PC-3 (cell line): Measurements from ENCODE around the gene SPIB. TPM values are rescaled to one million over a fixed set of nuclear protein-coding genes. Genes with fewer than 3 reads are reported as not detected.
"Not testable (repeated sequence)": the region's sequence is repeated elsewhere in the genome, so short reads cannot be mapped to it uniquely, and the experiment has no call there.

Source experiments
- ATAC-seq: fragments of 200-7000 bp; cut with Tn5 transposase; 2 replicates; pipeline ENCODE4 v1.9.1; 2020; ENCODE audit warnings: mild to moderate bottlenecking, moderate library complexity
- BruUV-seq: library from RNA; stranded (reverse); fragments of 400-500 nt; replicated peaks from 2 replicates; lab custom pipeline; 2021; lab: Mats Ljungman, UMichigan
- CTCF ChIA-PET: fragments of 300-600 bp; sonication (Branson Sonifier 250); formaldehyde crosslinking; loops from one replicate; lab custom pipeline; 2022; ENCODE audit warnings: antibody characterized with exemption; lab: Charles Lee
- POLR2A ChIA-PET: fragments of 300-600 bp; sonication (Branson Sonifier 250); formaldehyde crosslinking; loops from one replicate; lab custom pipeline; 2022; ENCODE audit warnings: antibody characterized with exemption; ENCODE audit not compliant: unreplicated experiment; lab: Charles Lee
- DNase-seq: peaks from one replicate; pipeline ENCODE4 v3.0.0-alpha.2; 2015
- H2AFZ ChIP-seq: fragments of 300-600 bp; sonication (generic); 2 replicates; pipeline ENCODE4 v1.6.0; 2016; ENCODE audit warnings: antibody characterized with exemption, low read length
- H3F3A ChIP-seq: fragments of 300-600 bp; sonication (generic); one replicate; pipeline ENCODE4 v1.6.0; 2017; ENCODE audit warnings: antibody characterized with exemption, low read length, control low read depth, mild to moderate bottlenecking; ENCODE audit not compliant: unreplicated experiment
- H3K27ac ChIP-seq: fragments of 300-600 bp; sonication (generic); 2 replicates; pipeline ENCODE4 v1.5.1; 2016; ENCODE audit warnings: mild to moderate bottlenecking, low read length
- H3K27me3 ChIP-seq: fragments of 300-600 bp; sonication (generic); 2 replicates; pipeline ENCODE4 v1.6.1; 2016; ENCODE audit warnings: low read length, mixed read lengths
- H3K36me3 ChIP-seq: fragments of 300-600 bp; sonication (generic); 2 replicates; pipeline ENCODE4 v1.6.1; 2016; ENCODE audit warnings: low read depth, mixed run types, low read length, mixed read lengths
- H3K4me1 ChIP-seq: fragments of 300-600 bp; sonication (generic); 2 replicates; pipeline ENCODE4 v1.5.1; 2016; ENCODE audit warnings: low read length; ENCODE audit not compliant: insufficient read depth
- H3K4me2 ChIP-seq: fragments of 300-600 bp; sonication (generic); 2 replicates; pipeline ENCODE4 v1.6.0; 2016; ENCODE audit warnings: low read length
- H3K4me3 ChIP-seq: fragments of 300-600 bp; sonication (generic); 2 replicates; pipeline ENCODE4 v1.5.1; 2016; ENCODE audit warnings: mild to moderate bottlenecking, low read length, mixed read lengths
- H3K79me2 ChIP-seq: fragments of 300-600 bp; sonication (generic); 2 replicates; pipeline ENCODE4 v1.6.1; 2017; ENCODE audit warnings: low read length, mixed read lengths
- H3K9ac ChIP-seq: fragments of 300-600 bp; sonication (generic); 2 replicates; pipeline ENCODE4 v1.6.0; 2016; ENCODE audit warnings: mild to moderate bottlenecking, low read length
- H3K9me2 ChIP-seq: fragments of 300-600 bp; sonication (generic); replicated peaks from 2 replicates; pipeline ENCODE4 v1.6.1; 2016; ENCODE audit warnings: mixed run types, low read length, mixed read lengths
- H3K9me3 ChIP-seq: fragments of 300-600 bp; sonication (generic); 2 replicates; pipeline ENCODE4 v1.6.1; 2016; ENCODE audit warnings: low read length, mixed read lengths
- H4K20me1 ChIP-seq: fragments of 300-600 bp; sonication (generic); 2 replicates; pipeline ENCODE4 v1.6.1; 2016; ENCODE audit warnings: low read length, mixed read lengths
- EZH2 ChIP-seq: fragments of 300-600 bp; sonication (generic); IDR thresholded peaks from one replicate; pipeline ENCODE4 v1.6.1; 2017; ENCODE audit warnings: antibody characterized with exemption, mild to moderate bottlenecking, low read length; ENCODE audit not compliant: unreplicated experiment
- EZH2phosphoT487 ChIP-seq: fragments of 300-600 bp; sonication (generic); IDR thresholded peaks from 2 replicates; pipeline ENCODE4 v1.6.1; 2018; ENCODE audit warnings: mild to moderate bottlenecking, antibody characterized with exemption, low read length, borderline replicate concordance
- intact Hi-C: fragments of 100-400 bp; cut with micrococcal nuclease; formaldehyde crosslinking; loops from 2 replicates; pipeline ENCODE4 v1.9.0; 2023
- total RNA-seq: library from RNA; depleted of rRNA; stranded (reverse); fragments of >200 nt; gene quantifications from 2 replicates; pipeline ENCODE4 v1.2.3, GENCODE V29; 2014
- TF ChIP-seq, protein P1 (sequence below): fragments of 300-600 bp; sonication (generic); conservative IDR thresholded peaks from 2 replicates; pipeline ENCODE4 v1.5.1; 2017; ENCODE audit warnings: antibody characterized with exemption, low read depth, mild to moderate bottlenecking, low read length

SPIB gene
- total RNA-seq, 1 experiment from 2014 or later: not detected

DNA sequence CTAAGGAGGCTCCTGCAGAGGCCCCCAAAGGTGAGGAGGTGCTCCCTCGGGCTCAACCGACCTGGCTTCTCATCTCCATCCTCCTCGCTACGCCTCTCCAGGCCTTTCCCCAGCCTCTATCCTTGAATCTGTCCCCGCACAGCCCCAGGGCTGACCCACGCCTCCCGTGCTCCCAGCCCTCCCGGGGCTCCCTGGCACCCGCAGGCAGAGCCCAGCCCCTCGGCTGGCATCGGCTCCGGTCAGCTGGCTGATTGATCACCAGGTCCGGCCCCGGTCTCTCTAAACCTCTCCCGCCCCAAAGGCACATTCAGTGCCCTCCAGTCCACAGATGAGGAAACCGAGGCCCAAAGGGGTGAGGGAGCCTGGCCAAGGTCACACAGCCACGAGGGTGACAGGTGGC lies 16.5 kb downstream of the SPIB start:
- BruUV-seq: no TSS peak
- TF ChIP-seq, protein P1, sequence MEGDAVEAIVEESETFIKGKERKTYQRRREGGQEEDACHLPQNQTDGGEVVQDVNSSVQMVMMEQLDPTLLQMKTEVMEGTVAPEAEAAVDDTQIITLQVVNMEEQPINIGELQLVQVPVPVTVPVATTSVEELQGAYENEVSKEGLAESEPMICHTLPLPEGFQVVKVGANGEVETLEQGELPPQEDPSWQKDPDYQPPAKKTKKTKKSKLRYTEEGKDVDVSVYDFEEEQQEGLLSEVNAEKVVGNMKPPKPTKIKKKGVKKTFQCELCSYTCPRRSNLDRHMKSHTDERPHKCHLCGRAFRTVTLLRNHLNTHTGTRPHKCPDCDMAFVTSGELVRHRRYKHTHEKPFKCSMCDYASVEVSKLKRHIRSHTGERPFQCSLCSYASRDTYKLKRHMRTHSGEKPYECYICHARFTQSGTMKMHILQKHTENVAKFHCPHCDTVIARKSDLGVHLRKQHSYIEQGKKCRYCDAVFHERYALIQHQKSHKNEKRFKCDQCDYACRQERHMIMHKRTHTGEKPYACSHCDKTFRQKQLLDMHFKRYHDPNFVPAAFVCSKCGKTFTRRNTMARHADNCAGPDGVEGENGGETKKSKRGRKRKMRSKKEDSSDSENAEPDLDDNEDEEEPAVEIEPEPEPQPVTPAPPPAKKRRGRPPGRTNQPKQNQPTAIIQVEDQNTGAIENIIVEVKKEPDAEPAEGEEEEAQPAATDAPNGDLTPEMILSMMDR: no peak
- no peak for TF ChIP-seq EZH2phosphoT487
- TF ChIP-seq EZH2: no peak
- no peak overlapping the region for H3K9ac ChIP-seq
- DNase-seq (no peak), ATAC-seq (no peak)
- intact Hi-C loops: no loop called here
- no peaks in the 10 kb centered on the region for H3K9me3 ChIP-seq
- H3K4me2 ChIP-seq: no peak overlapping the region
- H3K79me2 ChIP-seq: no peaks in the 10 kb centered on the region
- no peaks in the 10 kb centered on the region for H3F3A ChIP-seq
- H3K4me1 ChIP-seq: no peaks in the 10 kb centered on the region
- no peak overlapping the region for H3K4me3 ChIP-seq
- no peaks in the 10 kb centered on the region for H3K9me2 ChIP-seq
- CTCF ChIA-PET: no interaction called here
- no peaks in the 10 kb centered on the region for H4K20me1 ChIP-seq
- POLR2A ChIA-PET: no interaction called here
- H2AFZ ChIP-seq: no peak overlapping the region
- H3K27ac ChIP-seq: no peak overlapping the region
- 0 out of 2 replicates have a peak, but pooled peaks cover 9% of the 10 kb centered on the region for H3K27me3 ChIP-seq
- H3K36me3 ChIP-seq: no peaks in the 10 kb centered on the region

DNA sequence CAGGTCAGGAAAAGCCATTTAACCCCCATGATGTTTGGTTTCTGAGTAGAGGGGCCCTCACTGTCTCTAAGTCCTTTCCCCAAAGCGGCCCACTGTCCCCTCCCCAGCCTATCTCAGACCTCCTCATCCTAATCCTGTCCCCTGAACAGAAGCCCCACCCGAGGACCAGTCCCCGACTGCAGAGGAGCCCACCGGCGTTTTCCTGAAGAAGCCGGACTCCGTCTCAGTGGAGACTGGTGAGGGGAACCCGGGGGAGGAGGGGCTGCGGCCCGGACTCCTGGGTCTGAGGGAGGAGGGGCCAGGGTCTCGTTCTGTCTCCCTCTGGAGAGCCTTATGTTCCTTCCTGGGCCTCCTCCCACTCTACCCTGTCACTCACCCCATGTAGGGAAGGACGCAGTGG lies 16.9 kb downstream of the SPIB start:
- H3F3A ChIP-seq: no peaks in the 10 kb centered on the region
- H3K9ac ChIP-seq: no peak overlapping the region
- DNase-seq: no peak
- no peak overlapping the region for H2AFZ ChIP-seq
- H3K4me2 ChIP-seq: no peak overlapping the region
- H3K79me2 ChIP-seq: no peaks in the 10 kb centered on the region
- H3K9me2 ChIP-seq: no peaks in the 10 kb centered on the region
- H3K9me3 ChIP-seq: no peaks in the 10 kb centered on the region
- no TSS peak for BruUV-seq
- TF ChIP-seq EZH2 (no peak), EZH2phosphoT487 (no peak)
- TF ChIP-seq, protein P1: no peak
- H3K4me3 ChIP-seq: no peak overlapping the region
- ChIA-PET CTCF (no interaction called here), POLR2A (no interaction called here)
- no peaks in the 10 kb centered on the region for H3K36me3 ChIP-seq
- H3K27ac ChIP-seq: no peak overlapping the region
- 0 out of 2 replicates have a peak, but pooled peaks cover 9% of the 10 kb centered on the region for H3K27me3 ChIP-seq
- intact Hi-C loops: no loop called here
- ATAC-seq: no peak
- H4K20me1 ChIP-seq: no peaks in the 10 kb centered on the region
- no peaks in the 10 kb centered on the region for H3K4me1 ChIP-seq

DNA sequence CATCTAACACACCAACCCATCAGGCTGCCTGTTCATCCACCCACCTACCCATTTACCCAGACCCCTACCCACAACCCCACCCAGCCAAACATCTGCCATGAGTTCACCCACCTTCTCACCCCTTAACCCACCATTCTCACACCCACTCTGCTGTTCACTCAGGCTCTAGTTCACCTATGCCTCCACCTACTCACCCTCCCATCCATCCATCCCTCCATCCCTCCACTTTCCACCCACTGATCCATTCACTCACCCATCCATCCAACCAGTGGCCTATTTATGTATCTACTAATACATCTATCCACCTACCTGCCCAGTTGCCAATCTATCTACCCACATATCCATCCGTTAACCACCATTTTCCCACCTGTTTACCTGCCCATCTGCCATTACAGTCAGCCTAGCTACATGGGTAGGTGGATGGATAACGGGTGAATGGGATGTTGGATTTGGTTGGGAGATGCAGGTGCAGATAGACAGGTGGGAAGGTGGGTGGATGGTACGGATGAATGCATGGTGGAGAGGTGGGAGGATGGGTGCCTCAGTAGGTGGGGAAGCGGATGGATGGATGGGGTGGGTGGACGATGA lies 19.2 kb downstream of the SPIB start:
- Histone ChIP-seq H3F3A (no peaks in the 10 kb centered on the region), H3K27ac (no peak overlapping the region), H3K9me3 (no peaks in the 10 kb centered on the region), H2AFZ (no peak overlapping the region), H3K36me3 (no peaks in the 10 kb centered on the region), H3K9me2 (no peaks in the 10 kb centered on the region), H3K4me3 (no peak overlapping the region), H3K9ac (no peak overlapping the region), H4K20me1 (no peaks in the 10 kb centered on the region), H3K27me3 (0 out of 2 replicates have a peak, but pooled peaks cover 9% of the 10 kb centered on the region), H3K79me2 (no peaks in the 10 kb centered on the region), H3K4me2 (no peak overlapping the region), H3K4me1 (no peaks in the 10 kb centered on the region)
- BruUV-seq: no TSS peak
- no peak for DNase-seq
- ChIA-PET POLR2A (no interaction called here), CTCF (no interaction called here)
- ATAC-seq: no peak
- TF ChIP-seq EZH2 (no peak), EZH2phosphoT487 (no peak)
- TF ChIP-seq, protein P1: no peak
- intact Hi-C loops: no loop called here

DNA sequence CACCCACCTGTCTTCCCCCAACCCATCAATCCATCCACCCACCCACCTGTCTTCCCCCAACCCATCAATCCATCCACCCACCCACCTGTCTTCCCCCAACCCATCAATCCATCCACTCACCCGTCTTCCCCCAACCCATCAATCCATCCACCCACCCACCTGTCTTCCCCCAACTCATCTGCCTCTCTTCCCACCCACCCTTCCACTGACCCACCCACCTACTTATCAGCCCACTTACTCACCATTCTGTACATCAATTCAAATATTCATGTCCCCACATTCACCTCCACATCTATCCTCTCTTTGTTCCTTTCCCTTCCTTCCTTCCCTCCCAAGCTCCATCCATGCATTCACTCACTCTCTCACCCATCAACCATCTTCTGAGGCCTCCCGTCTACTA lies 20.4 kb downstream of the SPIB start:
- H3K79me2 ChIP-seq, ATAC-seq, H3K27ac ChIP-seq, H3K4me1 ChIP-seq, POLR2A ChIA-PET, H3K9ac ChIP-seq, BruUV-seq, H3K9me2 ChIP-seq, intact Hi-C loops, H3K4me2 ChIP-seq, CTCF ChIA-PET, H3F3A ChIP-seq, H3K9me3 ChIP-seq, H2AFZ ChIP-seq, H3K36me3 ChIP-seq, DNase-seq, H3K4me3 ChIP-seq, H4K20me1 ChIP-seq, H3K27me3 ChIP-seq: not testable (repeated sequence)
